ENCODE results near the gene NDUFS2.
A peak's percentile ranks its signal among the peaks of the same experiment; 100 is the strongest.
"Not testable (repeated sequence)": the region's sequence is repeated elsewhere in the genome, so short reads cannot be mapped to it uniquely, and the experiment has no call there.

Gene NDUFS2

DNA sequence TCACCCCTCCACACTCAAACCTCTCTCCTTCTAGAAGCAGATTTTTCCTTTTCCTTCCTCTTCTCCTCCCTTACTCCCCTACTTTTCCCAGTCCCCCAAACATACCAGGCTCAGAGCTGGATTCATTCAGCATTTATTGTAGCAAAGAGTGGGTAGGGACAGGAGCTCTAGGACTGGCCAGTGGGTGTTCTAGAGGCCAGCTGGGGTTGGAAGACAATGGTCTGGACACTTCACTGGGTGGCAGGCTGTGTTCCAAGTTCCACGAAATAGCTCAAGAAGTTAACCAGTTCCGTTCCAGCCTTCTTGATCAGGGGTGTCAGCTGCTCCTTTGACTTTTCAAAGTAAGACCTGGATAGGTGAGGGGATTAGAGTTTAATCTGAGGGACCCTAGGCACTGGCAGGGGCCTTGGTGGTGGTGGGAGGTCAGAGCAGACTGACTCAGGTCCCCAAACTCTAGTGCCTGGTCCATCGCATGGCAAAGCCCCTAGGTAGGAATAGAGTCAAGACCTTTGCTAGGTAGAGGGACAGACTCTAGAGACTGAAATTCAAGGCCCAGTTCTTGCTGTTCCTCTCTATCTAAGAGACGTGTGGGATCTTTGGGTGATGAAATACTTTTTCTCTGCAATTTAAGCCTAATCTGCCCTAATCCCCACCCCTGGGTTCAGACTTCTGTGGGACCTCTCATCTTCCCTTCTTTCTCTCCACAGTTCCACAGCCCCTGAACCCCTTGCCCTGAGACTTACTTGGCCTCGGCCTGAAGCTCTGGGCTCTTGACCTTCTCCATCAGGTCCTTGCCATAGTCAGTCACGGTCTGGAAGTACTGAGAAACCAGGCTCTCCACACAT is 20.2 kb downstream of the NDUFS2 start:
- DNase-seq: no peak

DNA sequence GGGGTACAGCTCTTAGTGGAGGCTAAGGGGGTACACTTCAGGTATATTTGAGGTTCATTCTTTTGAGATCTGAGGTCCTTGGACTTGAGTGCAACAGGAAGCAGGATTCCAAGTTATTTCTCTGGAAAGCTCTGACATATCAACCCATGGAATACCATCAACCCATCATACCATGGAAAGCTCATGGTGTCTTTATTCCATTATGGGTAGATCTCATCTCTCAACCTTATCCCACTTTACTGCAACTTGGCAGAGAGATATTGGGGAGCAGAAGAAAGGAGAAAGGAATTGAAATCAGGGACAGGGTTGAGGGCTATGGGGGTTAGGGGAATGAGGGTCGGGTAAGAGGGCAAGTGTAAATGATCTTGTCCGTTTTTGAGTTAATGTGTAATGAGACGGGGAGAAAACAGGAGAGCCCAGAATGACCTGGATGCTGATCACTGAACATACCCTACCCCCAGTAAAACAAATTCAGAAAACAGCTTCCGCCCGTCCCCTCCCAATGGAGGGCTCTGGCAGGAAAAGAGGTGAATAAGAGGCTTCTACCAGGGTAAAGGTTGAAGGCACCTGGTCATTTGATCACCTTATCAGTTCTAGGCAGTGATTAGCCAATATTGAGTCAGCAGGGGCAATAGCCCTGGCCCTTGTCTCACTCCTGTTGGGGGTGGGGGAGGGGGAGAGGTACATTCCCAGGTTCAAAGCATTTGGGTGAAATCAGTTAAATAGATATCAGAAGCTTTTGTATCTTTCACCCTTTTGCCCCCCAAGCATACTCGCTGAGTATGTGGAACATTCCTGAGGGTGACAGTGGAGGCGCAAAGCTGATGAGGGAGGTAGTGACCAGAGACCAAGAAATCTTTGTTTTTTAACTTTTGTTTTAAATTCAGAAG is 21.9 kb downstream of the NDUFS2 start:
- DNase-seq: no peak

DNA sequence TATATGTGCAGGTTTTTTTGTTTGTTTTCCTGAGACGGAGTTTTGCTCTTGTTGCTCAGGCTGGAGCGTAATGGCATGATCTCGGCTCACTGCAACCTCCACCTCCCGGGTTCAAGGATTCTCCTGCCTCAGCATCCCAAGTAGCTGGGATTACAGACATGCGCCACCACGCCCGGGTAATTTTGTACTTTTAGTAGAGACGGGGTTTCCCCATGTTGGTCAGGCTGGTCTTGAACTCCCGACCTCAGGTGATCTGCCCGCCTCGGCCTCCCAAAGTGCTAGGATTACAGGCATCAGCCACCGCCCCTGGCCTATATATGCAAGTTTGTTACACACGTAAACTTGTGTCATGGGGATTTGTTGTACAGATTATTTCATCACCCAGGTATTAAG is 22.5 kb downstream of the NDUFS2 start:
- not testable (repeated sequence) for DNase-seq

DNA sequence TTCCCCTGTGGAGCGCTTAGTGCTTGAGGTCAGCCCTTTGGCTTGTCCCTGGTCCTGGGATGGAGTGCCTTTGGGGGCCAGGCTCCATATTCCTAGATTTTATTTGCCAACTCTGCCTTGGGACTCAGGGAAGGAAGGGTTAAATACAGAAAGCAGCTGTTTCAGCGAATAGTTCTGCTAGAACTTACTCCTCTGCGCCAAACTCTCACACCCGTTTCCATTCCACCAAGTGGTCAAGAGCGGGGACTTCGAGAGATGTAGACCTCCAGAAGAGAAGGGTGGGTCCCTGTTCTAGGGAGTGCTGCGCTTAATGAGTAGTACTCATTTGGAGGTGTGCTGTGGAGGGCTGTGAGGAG is 23.0 kb downstream of the NDUFS2 start:
- DNase-seq: no peak

DNA sequence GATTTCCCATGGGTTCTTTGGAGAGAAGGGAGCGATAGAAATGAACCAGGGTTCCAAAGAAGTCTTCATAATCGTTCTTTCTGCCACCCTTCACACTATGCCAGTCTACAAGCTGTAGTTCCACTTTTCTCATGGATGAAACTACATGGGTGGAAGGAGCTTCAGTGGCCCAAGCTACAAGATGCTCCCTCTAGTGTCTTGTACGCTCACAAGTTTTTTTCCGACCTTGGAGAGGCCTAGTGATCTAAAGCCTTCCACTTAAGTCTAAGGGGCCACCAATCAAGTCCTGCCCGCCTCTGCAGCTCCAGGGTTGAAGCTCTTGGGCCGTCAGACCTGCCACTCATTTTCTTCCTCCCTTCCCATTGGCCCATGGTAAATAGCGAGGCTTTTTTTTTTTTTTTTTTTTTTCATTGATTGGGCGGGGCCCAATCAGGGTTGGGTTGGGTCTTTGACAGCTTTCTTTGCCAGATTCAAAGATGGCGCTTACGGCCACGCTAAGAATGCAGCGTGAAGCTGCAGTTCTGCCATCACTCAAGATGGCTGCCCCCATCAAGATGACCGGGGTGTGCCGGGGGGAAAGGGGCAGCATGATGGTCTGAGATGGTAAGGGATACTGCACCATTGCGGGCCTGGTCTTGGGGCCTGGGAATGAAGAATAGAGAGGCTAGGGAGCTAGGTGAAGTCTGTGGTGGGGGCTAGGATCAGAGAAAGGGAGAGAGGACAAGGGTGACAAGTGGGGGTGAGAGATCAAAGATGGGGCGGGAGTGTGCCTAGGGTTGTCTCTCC is 23.6 kb downstream of the NDUFS2 start, which contains the start of gene TOMM40L:
TSS of gene TOMM40L (plus strand) at position 527 of the 786 bp plus-strand sequence. CDS start 430 bp downstream, outside the sequence.
- DNase-seq: peak; percentile 97

DNA sequence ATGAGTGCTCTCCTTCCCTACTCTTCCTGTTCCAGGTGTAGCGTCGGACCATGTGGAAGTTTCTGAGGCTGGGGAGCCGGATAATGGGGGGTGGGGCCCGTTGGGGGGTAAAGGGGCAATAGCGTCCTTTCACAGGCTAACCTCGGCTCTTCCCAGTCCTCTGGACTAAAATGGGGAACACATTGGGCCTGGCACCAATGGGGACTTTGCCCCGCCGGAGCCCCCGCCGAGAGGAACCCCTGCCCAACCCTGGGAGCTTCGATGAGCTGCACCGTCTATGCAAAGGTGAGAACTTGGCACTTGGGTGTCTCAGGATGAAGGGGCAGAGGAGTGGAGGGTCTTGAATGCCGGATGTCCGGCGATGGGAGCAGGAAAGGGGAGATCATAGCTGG is 24.1 kb downstream of the NDUFS2 start:
- no peak for DNase-seq

DNA sequence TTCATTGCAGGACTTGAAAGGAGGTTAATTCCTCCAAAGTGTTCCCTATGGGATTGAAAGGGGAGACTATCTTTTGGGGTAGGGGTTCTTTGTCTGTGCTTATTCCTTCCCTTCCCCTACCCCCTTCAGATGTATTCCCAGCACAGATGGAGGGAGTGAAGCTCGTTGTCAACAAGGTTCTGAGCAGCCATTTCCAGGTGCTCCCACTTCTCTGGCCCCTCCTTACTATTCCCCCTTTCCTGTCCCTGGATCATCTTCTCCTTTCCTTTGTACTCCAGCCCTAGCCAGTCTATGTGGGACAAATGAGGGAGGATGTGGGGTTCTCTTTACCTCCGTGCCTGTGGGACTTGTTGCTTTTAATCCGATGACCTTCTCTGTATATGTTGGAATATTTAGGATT is 24.6 kb downstream of the NDUFS2 start:
- DNase-seq: no peak

DNA sequence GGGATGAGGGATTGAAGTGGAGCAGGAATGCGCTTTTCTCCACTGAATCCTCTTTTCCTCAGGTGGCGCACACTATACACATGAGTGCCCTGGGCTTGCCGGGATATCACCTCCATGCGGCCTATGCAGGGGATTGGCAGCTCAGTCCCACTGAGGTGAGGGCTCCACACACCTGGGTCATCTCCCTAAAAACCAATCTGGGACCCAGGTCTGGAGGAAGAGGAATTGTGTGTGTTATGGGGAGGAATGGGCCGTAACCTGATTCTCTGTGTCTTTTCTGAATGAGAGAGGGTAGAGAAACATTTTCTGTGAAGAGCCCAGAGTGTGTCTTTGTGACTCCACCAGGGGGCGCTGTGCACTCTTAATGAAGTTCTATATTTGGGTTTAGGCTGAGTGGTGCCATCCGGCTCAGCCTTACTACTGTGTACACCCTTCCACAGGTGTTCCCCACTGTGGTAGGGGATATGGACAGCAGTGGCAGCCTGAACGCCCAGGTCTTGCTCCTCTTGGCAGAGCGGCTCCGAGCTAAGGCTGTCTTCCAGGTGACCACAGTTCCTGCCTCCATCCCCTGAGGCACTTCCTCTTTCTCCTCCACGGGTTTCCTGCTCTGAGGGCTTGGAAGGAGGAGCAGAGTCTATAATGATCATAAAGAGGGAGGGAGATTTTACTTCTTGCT is 25.2 kb downstream of the NDUFS2 start:
- peak; percentile 87 for DNase-seq

DNA sequence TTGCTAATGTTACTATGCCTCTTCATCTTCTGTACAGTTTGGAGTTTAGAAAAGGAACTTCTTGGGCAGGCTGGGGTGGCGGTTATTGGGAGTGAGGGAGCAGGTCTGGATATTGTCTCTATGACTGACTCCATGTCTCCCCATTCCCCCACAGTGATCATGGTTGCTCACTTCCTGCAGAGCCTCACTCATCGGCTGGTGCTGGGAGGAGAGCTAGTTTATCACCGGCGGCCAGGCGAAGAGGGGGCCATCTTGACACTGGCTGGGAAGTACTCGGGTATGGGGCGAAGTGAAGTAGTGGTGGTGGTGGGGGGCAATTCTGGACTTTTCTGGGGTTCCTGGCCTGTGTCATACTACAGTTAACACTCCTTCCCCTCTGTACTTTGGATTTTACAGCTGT is 25.9 kb downstream of the NDUFS2 start:
- no peak for DNase-seq

DNA sequence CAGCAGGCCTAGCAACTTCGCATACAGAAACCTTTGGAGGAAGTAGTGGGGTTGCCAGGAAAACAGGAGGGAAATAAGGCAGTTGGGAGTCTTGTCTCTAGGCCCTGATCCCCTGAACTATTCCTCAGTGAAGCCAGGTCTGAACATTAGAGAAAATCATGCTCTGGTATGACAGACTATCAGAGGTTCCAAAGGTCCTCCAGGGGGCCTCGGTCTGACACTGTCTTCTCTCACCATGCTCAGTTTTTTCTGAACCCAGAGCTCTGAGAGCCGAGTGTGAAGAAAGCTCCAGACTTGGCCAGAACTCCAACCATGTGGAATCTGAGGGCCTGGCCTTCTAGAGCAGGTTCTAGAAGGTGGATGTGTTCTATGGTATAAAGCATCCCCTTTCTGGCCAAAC is 27.7 kb downstream of the NDUFS2 start:
- DNase-seq: no peak

DNA sequence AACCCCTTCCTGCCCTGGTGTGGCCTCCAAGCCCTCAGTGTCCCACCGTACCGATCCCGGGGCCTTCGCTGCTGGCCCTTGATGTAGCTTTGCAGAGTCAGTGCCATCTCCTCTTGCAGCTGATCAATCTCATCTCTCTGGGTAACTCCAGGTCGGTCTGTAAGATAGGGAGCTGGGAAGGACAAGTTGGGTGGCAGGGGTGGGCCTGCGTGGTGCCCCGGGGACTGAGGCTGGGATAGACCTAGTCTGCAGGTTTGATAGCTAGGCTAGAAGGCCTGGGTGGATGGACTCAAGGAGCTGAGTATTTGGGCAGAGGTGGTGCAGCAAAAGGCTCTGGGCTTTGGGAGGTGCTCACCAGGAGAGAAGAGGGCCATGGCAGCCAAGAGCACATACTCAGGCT is 28.6 kb downstream of the NDUFS2 start:
- no peak for DNase-seq

DNA sequence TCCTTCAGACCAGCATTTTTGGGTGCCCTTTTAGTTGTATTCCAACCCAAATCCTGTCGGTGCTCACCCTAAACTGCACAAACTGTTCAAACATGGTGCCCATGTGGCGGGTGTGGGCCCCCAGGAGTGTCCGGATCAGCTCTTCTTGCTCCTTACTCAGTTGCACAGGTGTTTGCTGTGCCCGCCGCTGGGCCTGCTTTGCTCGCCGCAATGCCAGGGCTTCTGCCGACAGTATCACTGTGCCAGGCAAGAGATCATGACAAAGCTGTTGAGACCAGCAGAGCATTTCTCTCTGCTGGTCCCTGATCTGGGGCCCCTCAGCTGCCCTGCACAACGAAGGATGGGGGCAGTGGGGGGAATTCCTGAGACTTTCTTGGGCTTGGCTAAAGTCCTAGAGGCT is 30.9 kb downstream of the NDUFS2 start:
- no peak for DNase-seq

DNA sequence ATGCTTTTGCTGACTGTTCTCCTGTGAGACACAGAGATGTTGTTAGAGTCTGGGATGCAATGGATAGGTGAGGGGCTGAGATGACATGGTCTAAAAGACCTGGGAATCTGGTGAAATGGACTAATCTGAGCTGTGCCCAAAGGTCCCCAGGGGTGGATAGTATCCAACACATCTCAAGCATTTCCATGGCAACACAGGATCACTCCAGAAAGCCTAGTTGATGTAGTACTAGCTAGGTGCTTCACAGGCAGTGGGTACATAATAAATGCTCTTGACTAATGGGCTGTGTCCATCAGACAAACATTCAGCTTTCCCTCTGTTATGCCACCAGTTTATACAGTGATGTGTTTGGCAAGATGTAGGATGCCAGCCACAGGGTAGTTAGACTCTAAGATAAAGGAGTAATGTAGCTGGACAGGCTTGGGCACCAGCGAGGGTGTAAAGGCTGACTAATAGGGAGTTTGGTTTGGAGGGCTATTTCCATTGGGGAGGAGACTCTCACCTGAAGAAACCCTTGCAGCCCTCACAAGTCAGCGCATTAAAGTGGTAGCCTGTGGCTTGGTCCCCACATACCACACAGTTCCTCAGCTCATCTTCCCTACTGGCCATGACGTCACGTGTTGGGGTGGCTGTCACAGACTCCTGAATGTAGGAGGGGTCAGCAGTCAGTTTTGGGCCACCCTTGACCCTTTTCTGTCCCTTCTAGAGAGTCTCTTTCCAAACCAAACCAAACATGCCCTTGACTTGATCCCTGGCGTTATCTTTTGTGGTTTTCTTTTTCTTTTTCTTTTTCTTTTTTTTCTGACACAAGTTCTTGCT is 34.0 kb downstream of the NDUFS2 start:
- DNase-seq: no peak

DNA sequence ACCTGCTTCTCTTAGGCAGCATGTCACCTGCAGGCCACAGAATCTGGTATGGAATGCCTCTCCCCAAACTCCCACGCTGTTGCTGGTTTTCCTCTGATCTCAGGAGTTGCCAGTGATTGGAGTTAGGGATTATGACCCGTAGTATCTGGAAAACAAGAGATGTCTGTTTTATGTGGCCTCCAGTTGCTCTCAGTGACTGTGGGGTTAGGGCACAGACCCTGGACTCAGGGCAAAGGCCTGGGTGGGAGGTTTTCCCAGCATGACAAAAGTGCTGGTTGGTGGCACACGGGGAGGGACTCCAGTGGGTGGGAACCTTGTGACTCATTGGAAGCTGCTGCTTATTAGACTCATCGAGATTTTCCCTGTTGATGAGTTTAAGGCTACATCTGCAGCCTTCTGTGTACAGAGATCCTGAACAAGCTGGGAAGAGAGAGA is 35.9 kb downstream of the NDUFS2 start, which contains the start of gene NR1I3:
TSS of gene NR1I3 (minus strand) at position 165 of the 435 bp plus-strand sequence. CDS start 1,638 bp downstream, outside the sequence.
- no peak for DNase-seq

DNA sequence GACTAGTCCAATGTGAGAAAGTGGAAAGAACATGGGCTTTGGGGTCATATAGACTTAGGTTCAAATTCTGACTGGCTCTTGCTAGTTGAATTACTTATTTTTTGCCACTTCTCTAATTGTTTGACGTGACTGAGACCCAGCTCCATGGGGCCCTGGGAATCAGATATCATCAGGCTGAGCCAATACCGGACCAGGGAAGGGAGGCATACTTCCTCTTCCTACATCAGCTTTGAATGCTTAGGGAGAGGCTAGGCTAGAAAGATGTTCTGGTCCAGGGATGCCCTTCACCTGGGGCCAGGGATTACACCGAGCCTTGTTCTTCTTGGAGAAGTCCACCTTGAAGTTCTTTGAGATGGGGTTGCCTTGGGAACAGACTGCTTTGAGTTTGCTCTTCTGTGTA is 39.5 kb downstream of the NDUFS2 start:
- DNase-seq: no peak

DNA sequence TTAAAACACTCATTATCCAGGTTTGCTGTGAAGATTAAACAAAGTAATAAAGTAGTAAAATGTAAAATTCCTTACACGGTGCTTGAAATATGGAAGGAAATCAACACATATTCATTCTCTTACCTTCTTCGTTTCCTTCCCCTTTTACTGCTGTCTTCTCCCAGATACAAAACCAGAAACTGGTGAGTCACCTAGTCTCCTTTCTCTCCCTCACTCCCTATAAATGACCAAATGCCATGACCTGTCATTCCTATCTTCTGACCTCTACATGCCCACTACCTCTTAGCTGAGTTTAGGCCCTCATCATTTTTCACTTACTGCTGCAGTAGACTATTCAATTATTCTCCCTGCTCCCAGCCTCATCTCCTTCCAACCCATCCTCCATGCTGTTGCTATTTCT is 40.1 kb downstream of the NDUFS2 start:
- no peak for DNase-seq

DNA sequence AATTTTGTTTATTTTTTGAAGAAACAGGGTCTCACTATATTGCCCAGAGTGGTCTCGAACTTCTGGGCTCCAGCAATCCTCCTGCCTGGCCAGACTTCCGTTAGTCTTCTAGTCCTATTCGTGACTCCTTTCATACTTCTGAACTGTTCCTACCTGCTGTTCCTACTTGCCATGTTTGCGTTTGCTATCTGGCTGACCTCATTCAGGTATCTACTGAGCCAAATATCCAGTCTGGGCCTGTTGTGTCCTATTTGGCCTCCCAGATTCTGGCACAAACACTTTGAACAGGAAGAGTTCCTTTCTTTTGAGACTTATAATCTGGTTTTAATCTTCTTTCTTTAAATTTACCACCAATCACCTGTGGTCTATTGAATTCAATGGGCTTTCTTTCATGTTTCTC is 42.7 kb downstream of the NDUFS2 start:
- DNase-seq: no peak

DNA sequence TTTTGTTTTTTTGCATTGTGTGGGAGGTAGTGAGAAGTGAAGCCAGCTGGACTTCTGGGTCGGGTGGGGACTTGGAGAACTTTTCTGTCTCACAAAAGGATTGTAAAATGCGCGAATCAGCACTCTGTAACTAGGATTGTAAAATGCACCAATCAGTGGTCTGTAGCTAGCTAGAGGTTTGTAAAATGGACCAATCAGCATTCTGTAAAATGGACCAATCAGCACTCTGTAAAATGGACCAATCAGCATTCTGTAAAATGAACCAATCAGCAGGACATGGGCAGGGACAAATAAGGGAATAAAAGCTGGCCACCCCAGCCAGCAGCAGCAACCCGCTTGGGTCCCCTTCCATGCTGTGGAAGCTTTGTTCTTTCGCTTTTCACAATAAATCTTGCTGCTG is 47.9 kb downstream of the NDUFS2 start:
- DNase-seq: not testable (repeated sequence)

DNA sequence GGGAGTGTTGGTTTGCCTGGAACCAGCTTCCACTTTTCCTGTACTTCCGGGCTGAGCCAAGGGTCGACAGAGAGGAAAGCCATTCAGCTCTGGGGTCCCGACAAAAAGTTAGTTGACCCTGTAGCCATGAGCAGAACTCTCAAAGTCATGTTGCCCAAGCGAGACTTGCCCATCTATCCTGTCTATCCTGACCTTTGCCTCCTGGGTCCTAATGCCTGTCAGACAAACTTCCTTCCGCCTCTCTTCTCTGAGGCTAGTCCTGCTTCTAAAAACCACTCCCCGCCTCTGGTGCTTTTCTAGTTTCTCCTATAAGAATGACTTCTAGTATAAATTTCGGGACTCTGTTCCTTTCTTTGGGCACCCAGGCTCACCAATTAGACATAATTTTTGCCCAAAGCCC is 48.7 kb downstream of the NDUFS2 start:
- no peak for DNase-seq

DNA sequence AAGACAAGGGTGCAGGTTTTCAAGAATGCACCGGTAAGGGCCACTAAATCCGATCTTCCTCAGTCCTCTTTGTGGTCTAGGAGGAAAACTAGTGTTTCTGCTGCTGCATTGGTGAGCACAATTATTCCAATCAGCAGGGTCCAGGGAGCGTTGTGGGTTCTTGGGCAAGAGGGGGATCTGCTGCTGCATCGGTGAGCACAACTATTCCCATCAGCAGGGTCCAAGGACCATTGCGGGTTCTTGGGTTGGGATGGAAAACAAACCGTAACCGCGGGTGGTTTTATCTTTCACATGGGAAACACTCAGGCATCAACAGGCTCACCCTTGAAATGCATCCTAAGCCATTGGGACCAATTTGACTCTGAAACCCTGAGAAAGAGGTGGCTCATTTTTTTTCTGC is 49.4 kb downstream of the NDUFS2 start:
- no peak for DNase-seq

DNA sequence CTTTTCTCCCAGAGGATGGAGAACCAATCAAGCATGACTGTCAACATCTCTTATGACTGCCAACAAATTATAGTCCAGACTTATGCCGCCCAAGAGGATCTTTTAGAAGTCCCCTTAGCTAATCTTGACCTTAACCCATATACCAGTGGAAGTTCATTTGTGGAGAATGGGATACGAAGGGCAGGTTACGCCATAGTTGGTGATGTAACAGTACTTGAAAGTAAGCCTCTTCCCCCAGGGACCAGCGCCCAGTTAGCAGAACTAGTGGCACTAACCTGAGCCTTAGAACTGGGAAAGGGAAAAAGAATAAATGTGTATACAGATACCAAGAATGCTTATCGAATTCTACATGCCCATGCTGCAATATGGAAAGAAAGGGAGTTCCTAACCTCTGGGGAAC is 53.1 kb downstream of the NDUFS2 start:
- DNase-seq: not testable (repeated sequence)

All from activated CD4-positive, alpha-beta T cell treated with anti-CD3 and anti-CD28 coated beads, Interleukin-2, amount 50 U/mL, for 16 hours (primary cell).